GM21360 (cell line): ENCODE measurements around the gene CLCN7.

Experiments
- ATAC-seq: cut with Tn5 transposase; IDR thresholded peaks from one replicate; pipeline ENCODE4 v1.9.1; 2021; ENCODE audit warnings: mild to moderate bottlenecking, moderate library complexity; ENCODE audit not compliant: unreplicated experiment

The CLCN7 gene

DNA sequence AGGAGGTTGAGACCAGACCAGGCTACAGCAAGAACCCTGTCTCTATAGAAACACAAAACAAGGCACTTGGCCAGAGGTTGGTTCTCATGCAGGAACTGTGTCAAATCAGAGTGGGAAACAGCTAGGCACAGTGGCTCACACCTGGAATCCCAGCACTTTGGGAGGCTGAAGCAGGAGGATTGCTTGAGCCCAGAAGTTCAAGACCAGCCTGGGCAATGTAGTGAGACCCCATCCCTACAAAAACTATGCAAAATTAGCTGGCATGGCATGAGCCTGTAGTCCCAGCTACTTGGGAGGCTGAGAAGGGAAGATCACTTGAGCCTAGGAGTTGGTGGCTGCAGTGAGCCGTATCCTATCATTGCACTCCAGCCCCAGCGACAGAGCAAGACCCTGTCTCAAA lies 62.0 kb downstream of the CLCN7 start:
- no peak for ATAC-seq

DNA sequence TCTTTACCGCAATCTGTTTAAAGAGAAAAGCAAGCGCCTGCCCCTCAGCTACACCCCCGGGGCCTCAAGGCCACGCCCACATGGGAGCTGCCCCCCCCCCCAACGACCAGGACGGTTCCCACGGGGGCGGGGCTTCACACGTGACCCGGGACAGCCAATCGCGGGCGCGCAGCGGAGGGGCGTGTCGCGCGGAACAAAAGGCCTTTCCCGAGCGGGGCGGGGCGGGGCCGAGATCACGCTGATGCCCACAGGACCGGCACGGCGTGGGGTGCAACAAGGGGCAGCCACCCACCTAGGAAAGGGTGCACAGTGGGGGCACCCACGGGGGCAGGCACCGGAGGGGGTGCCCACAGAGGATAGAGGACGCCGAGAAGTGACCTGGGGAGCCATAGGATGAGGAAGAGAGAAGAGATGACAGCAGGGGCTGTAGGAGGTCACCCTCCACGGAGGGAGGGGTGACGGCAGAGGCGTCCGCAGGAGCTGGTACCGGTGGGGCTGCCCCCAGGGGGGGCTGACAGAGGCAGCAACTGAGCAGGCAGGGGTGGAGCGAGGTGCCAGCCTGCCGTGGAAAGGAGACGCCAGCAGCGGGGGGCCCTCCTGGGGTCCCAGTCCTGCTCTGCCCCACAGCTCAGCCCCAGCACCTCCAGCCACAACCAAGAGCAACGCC lies 66.5 kb downstream of the CLCN7 start:
- peak; percentile 61 for ATAC-seq

DNA sequence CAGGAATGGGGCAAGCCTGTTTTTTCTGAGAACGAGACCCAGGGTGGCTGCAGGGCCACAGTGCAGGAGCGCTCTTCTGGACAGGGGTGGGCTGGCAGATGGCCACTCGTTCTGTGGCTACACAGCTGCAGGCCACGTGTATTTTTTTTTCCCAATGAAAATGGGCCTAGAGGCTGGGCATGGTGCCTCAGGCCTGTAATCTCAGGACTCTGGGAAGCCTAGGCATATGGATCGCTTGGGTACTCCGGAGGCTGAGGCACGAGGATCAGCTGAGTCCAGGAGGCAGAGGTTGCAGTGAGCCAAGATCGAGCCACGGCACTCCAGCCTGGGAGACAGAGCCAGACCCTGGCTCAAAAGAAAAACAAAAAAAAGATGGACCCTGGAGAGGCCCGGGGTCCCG lies 67.1 kb downstream of the CLCN7 start:
- ATAC-seq = no peak

DNA sequence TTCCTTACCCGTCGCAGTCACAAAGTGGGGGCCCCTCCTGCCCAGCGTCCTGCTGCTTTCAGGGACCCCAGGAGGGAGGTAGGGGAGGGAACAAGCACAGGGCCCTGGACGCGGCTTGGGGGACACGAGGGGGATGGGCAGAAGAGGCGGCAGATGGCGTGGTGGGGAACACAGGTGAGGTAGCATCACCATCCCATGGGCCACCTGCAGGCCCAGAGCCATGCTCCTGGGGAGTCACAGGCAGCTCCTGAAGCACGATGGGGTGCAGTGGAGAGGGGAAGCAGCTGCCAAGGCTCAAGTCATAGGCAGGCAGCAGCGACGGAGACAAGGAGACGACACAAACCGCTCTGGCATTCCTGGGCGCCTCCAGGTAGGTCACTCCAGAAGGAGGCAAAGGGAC lies 71.1 kb downstream of the CLCN7 start:
- ATAC-seq = no peak

DNA sequence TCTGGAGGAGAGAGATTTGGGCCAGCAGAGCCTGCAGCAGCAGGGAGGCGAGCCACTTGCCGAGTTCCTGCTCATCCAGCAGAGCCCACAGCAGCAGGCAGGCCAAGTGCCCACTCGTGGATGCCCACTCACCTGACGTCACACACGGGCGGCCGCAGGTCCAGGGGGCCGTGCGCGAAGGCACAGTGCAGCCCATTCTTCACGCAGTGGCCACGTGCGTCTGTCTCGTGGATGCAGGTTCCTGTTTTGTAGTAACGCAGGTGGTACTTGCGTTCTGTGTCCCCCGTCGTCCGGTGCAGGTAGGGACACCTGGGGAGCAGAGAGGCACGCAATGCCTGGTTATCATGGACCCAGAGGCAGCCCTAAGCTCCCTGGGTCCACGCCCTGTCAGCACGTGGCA lies 71.8 kb downstream of the CLCN7 start:
- no peak for ATAC-seq

DNA sequence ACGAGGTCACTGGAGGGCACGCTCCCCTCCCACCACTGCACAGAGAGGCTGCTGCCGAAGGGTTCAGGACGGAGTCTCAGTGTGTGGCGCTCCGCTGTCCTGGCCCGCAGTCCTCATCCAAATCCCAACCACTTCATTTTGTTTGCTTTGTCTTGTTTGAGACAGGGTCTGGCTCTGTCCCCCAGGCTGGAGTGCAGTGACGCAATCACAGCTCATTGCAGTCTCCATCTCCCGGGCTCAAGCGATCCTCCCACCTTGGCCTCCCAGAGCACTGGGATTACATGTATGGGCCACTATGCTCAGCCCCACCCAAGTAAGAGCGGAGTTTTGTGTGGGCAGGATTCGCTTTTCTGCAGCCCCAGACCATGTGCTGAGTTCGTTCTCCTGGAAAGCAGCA lies 73.1 kb downstream of the CLCN7 start:
- no peak for ATAC-seq

DNA sequence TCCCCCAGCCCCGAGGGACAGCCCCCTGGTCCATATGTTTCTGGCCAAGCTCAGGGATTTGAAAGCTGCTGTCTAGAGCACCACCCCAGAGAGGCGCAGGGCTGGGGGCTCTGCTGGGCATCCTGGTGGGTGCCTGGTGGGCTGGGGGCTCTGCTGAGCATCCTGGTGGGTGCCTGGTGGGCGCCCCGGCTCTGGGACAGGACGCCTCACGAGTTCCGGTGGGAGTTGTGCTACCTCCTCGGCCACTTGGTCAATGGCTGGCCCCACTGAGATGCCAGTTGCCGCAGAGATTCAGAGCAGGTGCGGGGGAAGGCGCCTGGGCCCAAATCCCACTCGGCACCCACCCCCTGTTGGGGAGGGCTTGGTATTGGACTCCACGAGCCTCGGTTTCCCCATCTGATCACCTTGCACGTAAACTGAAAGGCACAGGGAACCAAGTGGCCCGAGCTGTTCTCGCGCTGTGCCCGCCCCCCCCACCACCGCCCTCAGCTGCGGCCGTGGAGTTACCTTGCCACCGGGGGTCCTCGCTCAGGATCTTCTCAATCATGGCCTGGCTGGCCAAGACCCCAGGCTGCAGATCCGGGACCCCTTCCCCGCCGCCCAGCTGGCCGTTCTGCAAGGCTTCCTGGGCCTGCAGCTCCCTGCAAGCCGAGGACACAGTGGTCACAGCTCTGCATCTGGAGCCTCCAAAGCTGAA lies 73.6 kb downstream of the CLCN7 start:
- no peak for ATAC-seq

DNA sequence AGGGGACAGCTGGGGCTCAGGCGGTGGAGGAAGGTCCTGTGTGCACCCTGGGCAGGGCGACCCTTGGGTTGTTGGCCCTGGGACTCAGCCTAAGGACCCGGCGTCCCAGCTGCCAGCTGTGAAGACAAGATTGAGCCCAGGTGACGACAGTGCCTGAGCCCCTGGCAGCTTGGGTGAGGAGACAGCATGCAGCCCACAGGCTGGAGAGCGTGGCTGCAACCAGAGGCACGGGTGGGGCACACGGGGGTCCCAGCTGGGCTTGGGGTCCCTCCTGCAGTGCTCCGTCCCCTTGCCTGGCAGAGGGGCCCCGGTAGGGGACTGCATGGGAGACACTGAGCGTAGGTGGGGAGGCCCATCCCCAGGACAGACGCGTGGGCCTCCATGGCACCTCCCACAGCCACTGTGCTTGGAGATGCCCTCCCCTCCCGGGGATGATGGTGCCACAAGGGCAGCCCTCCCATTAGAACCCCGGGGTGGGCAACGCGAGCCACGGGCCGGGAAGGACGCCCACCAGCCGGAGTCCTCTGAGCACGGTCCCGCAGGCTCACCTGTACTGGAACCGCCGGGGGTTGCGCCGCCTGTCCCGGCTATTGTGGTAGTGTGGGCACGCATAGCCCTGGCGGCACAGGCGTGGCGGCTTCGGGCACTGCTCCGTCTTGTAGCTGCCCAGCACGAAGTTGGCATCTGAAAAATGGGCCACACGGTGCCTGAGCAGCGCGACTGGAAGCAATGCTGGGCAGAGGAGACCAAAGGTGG lies 75.8 kb downstream of the CLCN7 start:
- no peak for ATAC-seq

DNA sequence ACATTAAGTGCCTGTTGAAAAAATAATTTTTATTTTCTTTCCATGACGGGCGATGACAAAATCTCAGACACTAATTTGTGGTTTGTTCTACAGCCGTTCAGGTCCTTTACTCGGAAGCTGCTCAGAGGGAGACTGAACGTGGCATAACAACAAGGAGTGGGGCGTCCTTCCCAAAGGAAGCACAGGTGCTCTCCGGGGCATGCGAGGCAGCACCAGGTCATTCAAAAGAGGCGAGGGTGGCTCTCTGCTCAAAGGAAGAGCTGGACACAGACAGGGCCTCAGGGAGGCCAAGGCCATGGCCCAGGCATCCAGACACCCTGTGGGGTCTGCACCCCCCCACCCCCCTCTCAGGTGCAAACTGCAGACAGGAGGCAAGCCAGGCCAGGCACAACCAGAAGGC lies 76.5 kb downstream of the CLCN7 start:
- no peak for ATAC-seq

DNA sequence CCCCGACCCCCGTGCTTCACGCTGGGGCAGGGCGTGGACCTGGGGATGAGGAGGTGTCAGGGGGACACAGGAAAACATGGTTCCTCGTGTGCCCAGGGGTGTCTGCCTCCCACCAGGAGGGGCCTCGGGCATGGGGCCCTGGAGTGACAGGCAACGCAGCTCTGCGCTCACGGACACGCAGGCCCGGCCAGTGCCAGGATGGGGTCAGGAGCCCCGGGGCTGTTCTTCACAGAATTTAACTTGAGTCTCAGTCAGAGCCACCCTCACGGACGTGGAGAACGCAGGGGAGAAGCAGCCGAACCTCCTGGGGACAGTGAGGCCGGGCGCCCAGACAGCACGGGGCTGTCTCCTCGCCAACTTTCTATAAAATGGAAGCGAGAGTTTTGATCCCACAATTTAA lies 77.0 kb downstream of the CLCN7 start:
- ATAC-seq = no peak

DNA sequence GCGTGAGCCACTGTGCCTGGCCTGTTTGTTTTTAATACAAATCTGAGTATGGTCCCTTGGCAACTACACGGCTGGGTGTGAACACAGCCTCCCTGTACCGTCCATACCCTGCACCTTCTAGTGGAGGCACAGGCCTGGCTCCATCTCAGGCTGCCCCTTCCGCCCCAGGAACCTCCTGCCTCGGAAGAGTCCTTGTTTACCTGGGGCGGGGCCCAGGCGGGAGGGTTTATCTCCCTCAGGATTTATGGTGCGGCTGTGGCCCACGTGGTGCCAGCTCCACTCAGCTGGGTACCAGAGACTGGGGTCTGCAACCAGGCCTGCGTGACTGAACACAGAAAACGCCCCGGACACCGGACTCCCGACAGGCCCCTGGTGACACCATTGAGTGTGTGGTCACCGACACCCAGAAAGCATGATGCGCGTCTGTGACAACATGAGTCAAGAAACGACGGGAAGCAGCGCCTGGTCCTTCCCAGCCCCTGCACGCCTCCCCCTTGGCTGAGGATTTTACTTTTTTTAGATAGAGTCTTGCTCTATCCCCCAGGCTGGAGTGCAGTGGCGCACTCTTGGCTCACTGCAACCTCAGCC lies 79.3 kb downstream of the CLCN7 start:
- no peak for ATAC-seq
